ENCODE data around the gene FGF14.
"Not testable (repeated sequence)": the region's sequence is repeated elsewhere in the genome, so short reads cannot be mapped to it uniquely, and the experiment has no call there.

FGF14 gene

DNA sequence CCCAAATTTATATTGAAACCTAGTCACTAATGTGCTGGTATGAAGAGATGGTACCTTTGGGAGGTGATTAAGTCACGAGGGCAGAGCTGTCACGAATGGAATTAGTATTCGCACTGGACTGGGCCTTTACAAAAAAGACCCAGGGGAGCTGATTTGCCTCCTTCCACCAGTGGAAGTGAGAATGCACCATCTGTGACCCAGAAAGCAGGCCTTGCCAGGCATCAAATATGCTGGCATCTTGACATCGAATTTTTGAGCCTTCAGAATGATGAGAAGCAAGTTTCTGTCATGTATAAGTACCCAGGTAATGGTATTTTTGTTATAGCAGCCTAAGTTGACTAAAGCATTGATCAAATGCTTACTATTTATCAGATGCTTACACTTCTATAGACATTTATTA is 373.6 kb downstream of the FGF14 start:
- no peak for DNase-seq

GRCh38 chr13:102021777-102022176 is 380.1 kb downstream of the FGF14 start:
- no peak for DNase-seq

DNA sequence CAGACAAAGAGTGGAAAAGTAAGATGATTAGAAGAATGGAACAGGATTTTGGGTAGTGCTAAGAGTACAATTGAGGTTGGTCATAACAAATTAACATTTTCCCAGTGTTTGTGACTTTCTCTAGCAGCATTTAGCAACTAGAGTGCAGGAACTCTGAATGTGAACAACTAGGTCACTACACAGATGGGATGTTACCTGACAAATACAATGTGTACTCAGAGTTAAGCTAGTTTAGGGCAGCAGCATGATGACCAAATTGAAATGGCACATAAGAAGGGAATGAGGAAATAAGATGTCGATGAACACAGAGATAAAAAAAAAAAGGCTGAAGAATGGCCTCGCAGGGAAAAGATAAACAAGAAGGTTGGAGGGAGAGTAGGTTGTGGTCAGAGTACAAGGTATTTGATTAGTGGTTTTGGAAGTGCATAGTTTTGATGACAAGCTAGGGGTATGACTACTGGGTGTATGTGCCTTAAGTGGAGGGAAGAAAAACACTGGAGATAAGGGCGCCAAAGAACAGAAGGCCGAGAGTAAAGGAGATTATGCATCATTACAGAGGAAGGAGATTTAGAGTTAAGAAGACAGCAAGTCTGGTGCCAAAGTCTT is 381.1 kb downstream of the FGF14 start:
- no peak for DNase-seq

GRCh38 chr13:102018716-102019115 is 383.1 kb downstream of the FGF14 start:
- no peak for DNase-seq

GRCh38 chr13:102017248-102017647 is 384.6 kb downstream of the FGF14 start:
- DNase-seq: no peak

GRCh38 chr13:102012299-102013293 is 389.3 kb downstream of the FGF14 start:
- no peak for DNase-seq

DNA sequence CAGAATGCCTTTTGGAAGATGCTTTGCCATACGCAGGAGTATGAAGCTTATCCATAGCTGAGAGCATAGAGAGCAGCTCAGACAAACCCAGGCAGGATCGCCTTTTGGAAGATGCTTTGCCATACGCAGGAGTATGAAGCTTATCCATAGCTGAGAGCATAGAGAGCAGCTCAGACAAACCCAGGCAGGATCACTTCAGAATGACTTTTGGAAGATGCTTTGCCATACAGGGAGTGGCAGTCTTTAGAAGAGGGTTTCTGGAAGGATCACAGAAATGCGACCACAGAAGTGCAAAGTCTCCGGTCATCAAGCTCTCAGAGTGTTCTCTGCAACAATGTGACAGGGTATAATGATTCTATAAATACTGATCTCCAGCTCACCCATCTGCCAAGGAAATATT is 390.4 kb downstream of the FGF14 start:
- not testable (repeated sequence) for DNase-seq

DNA sequence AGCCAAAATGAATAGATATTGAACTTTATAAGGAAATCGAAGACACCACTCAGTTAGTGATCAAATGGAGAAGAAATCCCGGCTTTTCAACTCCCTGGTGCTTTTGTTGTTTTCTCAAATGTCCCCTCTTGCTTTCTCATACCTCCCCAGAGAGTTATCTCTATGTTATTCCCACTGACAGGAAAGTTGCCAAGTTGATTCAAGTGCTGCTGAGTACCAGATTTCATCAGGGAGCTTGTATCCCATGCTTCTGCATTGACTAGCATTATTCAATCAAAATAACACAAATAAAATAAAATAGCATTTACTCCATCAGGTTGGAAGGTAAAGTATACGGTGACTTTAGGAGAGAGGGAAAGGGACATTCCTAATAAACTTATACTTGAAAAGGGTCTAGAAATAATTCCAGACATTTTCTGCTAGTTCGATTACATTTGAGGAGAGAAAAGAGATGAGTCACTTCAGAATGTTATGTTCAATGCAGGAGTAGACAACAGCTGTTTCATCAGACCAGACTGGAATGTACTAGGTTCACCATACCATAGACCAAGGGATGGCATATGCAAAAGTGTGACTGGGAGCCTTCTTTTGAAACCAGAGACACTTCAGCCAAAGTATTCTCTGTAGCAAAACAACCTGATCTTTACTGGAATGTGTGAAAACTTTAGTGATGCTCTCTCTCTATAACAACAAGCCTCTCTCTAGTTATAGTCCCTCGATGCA is 397.8 kb downstream of the FGF14 start:
- DNase-seq: no peak

DNA sequence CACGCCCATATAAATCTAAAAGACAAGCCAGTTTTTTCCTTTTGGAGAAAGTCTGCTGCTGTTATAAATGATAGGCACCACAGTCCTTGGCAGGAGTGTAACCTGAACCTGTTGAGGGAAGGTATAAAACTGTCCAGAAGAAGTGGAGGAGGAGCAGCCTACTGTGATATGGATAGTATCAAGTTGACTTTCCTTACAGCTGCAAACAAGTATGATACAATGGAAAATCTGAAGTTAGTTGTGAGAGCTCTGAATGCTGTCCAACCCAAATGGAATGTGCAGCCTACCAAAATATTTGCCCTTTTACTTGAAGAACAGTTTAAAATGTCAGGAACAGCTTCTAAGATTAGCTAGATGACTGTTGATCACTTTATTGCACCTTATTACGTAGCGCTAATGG is 399.6 kb downstream of the FGF14 start:
- no peak for DNase-seq

GRCh38 chr13:102000764-102001163 is 401.1 kb downstream of the FGF14 start:
- DNase-seq: no peak

- DNase-seq: no peak
Measured at GRCh38 chr13:101998129-101998528, 403.7 kb downstream of the FGF14 start.

DNA sequence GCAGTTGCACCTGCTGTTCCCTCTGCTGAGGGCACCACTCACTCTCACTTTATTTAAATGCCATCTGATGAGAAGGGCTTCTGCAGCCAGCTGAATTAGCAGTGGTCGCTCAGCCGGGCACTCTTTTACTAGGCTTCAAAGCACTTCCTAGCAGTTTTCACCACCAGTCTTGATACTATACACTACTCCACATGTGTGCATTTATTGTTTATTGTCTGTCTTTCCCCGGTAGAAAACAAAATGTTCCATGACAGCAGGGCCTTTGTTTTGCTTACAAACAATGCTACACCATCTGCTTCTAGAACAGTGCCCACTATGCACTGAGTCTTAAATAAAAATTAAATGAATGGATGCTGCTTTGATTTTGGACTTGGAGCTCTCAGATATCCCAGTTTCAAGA is 404.9 kb downstream of the FGF14 start:
- no peak for DNase-seq

GRCh38 chr13:101989798-101990350 is 412.0 kb downstream of the FGF14 start:
- DNase-seq: no peak

DNA sequence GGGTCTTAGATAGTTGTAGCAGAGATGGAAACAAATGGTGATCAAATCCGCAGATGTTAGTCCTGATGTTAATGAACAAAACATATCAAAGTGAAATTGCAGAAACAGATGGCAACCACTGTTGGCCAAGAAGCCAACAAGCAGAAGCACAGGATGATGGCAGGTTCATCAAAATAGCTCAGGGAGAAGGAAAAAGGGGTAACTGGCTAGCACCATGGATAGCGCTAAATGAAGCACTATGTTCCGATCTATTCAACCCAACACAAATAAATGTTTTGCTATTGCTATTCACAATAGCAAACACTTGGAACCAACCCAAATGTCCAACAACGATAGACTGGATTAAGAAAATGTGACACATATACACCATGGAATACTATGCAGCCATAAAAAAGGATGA is 413.7 kb downstream of the FGF14 start:
- DNase-seq: no peak

DNA sequence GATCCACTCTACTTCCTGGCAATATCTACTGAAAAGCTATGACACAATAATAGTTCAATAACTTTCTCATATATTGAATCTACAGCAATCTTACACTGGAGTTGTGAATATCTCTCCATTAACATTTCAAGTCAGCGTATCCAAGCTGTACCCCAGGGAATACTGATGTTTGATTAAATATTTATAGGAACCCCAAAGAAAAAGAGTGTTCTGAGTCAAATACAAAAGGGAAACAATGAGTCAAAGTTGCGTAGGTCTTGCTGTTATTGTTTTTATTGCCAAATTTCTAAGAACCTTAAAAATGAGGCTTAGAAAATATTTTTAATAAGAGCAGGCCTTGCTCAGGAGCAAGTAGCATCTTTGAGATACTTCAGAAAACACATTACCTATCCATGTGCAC is 415.5 kb downstream of the FGF14 start:
- DNase-seq: no peak

GRCh38 chr13:101985321-101985720 is 416.5 kb downstream of the FGF14 start:
- no peak for DNase-seq

- no peak for DNase-seq
Measured at GRCh38 chr13:101982903-101983302, 418.9 kb downstream of the FGF14 start.

- no peak for DNase-seq
Measured at GRCh38 chr13:101979825-101980224, 422.0 kb downstream of the FGF14 start.

DNA sequence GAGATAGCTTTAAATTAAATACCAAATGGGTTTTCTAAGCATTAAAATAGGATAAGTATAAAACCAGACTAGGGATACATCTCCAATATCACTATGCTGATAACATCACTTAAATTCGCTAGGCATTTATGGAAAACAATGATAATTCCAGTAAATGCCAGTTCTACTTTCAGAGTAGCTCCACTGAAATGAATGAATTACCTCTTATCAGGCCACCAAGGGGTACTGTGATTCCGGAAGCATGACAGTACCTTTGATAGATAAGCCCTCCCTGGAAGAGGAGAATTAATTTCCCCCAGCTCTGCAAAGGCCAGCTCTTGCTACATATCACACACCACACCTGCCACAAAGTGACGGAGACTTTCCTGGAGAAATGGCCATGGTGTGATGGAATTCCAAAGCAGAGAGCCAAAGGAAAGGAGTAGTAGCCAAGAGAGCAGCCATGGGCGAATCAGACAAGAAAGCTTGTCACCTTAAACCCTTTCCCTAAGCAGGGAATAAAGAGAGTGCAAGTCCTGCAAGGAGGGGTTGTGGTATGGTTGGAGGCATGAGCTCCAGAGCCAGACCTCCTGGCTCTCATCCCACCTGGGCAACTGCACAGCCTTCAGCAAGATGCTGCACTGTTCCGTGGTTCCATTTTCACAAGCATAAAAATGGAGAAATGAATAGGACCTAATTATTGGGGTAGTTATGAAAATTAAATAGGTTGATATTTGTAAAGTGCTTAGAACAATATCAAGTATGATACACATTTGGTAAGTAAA is 423.1 kb downstream of the FGF14 start:
- no peak for DNase-seq

GRCh38 chr13:101977475-101977874 is 424.4 kb downstream of the FGF14 start:
- no peak for DNase-seq

- no peak for DNase-seq
Measured at GRCh38 chr13:101972191-101972590, 429.7 kb downstream of the FGF14 start.

- no peak for DNase-seq
Measured at GRCh38 chr13:101970341-101970740, 431.5 kb downstream of the FGF14 start.
